Suprapubic skin (tissue), 3 donors: ENCODE measurements around the gene NAT8L.

Source experiments
- EP300 ChIP-seq: sonication (generic); formaldehyde crosslinking; IDR thresholded peaks from one replicate; pipeline ENCODE4 v1.6.1; 2017; ENCODE audit warnings: antibody characterized with exemption
- POLR2A ChIP-seq, 2 donors: fragments of 450-650 bp; IDR thresholded peaks; one replicate each; pipeline ENCODE4 v1.6.1; 2017; ENCODE audit warnings: antibody characterized with exemption in 2 of 2, mild to moderate bottlenecking in 2 of 2, moderate library complexity in 2 of 2
- TF ChIP-seq, protein P1 (sequence below), 2 donors: fragments of 200-600 bp in 1 of 2; fragments of 450-650 bp in 1 of 2; sonication (generic) in 1 of 2; IDR thresholded peaks; one replicate each; pipeline ENCODE4 v1.5.1; 2016 to 2019; ENCODE audit warnings: antibody characterized with exemption in 2 of 2, mild to moderate bottlenecking in 1 of 2, moderate library complexity in 1 of 2

DNA sequence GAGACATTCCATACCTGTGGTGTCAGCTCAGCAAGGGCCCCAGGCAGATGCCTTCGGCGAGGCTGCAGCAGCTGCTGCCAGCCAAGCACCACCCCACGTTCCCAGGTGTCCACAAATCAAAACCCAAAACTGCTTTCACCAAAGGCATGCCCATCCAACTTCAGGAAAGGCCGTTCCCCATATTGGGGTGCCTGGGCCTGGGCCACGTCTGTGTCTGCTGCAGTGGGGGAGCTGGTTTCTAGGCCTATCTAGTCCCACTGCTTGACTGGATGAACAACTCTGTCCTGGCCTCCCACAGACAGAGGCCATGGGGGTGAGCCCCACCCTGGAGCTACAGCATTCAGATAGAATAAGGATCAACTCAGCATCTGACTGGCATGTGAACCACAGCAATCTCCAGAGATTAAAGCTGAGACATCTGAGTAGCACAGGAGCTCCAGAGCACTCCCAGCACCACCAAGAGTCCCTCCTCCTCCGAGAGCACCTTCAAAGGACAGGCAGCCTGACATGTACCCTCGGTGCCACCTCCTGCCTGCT is 37.0 kb downstream of the NAT8L start:
- TF ChIP-seq, protein P1, sequence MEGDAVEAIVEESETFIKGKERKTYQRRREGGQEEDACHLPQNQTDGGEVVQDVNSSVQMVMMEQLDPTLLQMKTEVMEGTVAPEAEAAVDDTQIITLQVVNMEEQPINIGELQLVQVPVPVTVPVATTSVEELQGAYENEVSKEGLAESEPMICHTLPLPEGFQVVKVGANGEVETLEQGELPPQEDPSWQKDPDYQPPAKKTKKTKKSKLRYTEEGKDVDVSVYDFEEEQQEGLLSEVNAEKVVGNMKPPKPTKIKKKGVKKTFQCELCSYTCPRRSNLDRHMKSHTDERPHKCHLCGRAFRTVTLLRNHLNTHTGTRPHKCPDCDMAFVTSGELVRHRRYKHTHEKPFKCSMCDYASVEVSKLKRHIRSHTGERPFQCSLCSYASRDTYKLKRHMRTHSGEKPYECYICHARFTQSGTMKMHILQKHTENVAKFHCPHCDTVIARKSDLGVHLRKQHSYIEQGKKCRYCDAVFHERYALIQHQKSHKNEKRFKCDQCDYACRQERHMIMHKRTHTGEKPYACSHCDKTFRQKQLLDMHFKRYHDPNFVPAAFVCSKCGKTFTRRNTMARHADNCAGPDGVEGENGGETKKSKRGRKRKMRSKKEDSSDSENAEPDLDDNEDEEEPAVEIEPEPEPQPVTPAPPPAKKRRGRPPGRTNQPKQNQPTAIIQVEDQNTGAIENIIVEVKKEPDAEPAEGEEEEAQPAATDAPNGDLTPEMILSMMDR (IDR thresholded peaks at IDR 0.05), result no peak
- TF ChIP-seq EP300, result no peak
- TF ChIP-seq POLR2A (IDR thresholded peaks at IDR 0.05), result no peak
